CD14-positive monocyte (primary cell): Measurements from ENCODE around the gene IMMT. TPM values are rescaled to one million over a fixed set of nuclear protein-coding genes. Genes with fewer than 3 reads are reported as not detected.

Experiments used
- DNase-seq, 3 donors: peaks; one replicate each; pipeline ENCODE4 v3.0.0-alpha.2; 2011 to 2022
- H2AFZ ChIP-seq: 2 replicates; pipeline ENCODE4 v1.6.0; 2012; ENCODE audit warnings: mild to moderate bottlenecking, low read depth, low read length, inconsistent platforms; ENCODE audit not compliant: insufficient read depth, poor library complexity, severe bottlenecking
- H3K27ac ChIP-seq, 2 donors: 1 replicate in 1 of 2; 2 replicates in 1 of 2; pipeline ENCODE4 v1.5.1; 2012 to 2013; ENCODE audit warnings: low read length in 2 of 2, control low read depth in 1 of 2, inconsistent platforms in 1 of 2, low read depth in 1 of 2, mild to moderate bottlenecking in 1 of 2
- H3K27me3 ChIP-seq, 2 donors: one replicate each; pipeline versions ENCODE4 v1.6.0 to v1.6.1; 2011 to 2013; ENCODE audit warnings: low read length in 2 of 2; ENCODE audit not compliant: control insufficient read depth in 2 of 2, insufficient read depth in 2 of 2
- H3K36me3 ChIP-seq, 2 donors: replicated peaks in 1 of 2; 1 replicate in 1 of 2; 2 replicates in 1 of 2; pipeline versions ENCODE4 v1.5.1 to v1.6.1; 2012 to 2013; ENCODE audit warnings: low read length in 2 of 2, control low read depth in 1 of 2, inconsistent platforms in 1 of 2, mild to moderate bottlenecking in 1 of 2; ENCODE audit not compliant: insufficient read depth in 2 of 2, control insufficient read depth in 1 of 2
- H3K4me1 ChIP-seq, 2 donors: 1 replicate in 1 of 2; 2 replicates in 1 of 2; pipeline versions ENCODE4 v1.5.1 to v1.6.1; 2012 to 2013; ENCODE audit warnings: low read length in 2 of 2, control low read depth in 1 of 2, inconsistent platforms in 1 of 2, mild to moderate bottlenecking in 1 of 2, moderate library complexity in 1 of 2; ENCODE audit not compliant: insufficient read depth in 2 of 2, control insufficient read depth in 1 of 2
- H3K4me2 ChIP-seq: replicated peaks from 2 replicates; pipeline ENCODE3; 2012; ENCODE audit warnings: low read length, moderate library complexity, mild to moderate bottlenecking; ENCODE audit not compliant: poor library complexity, severe bottlenecking; ENCODE audit errors: extremely low read depth
- H3K4me3 ChIP-seq, 3 experiments: fragments of 200-600 bp in 1 of 3; sonication (generic) in 1 of 3; replicated peaks in 1 of 3; 1 replicate in 2 of 3; 2 replicates in 1 of 3; pipeline ENCODE4 v1.5.1; 2011 to 2013; ENCODE audit warnings: low read length in 3 of 3, mild to moderate bottlenecking in 3 of 3, control low read depth in 2 of 3, low read depth in 2 of 3, inconsistent platforms in 1 of 3, moderate library complexity in 1 of 3
- H3K79me2 ChIP-seq: 2 replicates; pipeline ENCODE4 v1.6.0; 2012; ENCODE audit warnings: mild to moderate bottlenecking, control low read depth, inconsistent platforms, low read length, moderate library complexity; ENCODE audit not compliant: insufficient read depth
- H3K9ac ChIP-seq: 2 replicates; pipeline ENCODE4 v1.6.0; 2017; ENCODE audit warnings: low read length, mild to moderate bottlenecking; ENCODE audit not compliant: insufficient read depth, poor library complexity, severe bottlenecking
- H3K9me3 ChIP-seq, 2 donors: replicated peaks in 1 of 2; 1 replicate in 1 of 2; 2 replicates in 1 of 2; pipeline versions ENCODE4 v1.5.1 to v1.6.1; 2012 to 2013; ENCODE audit warnings: low read length in 2 of 2, control low read depth in 1 of 2; ENCODE audit not compliant: control insufficient read depth in 1 of 2, insufficient read depth in 1 of 2
- H4K20me1 ChIP-seq: 2 replicates; pipeline ENCODE4 v1.6.0; 2012; ENCODE audit warnings: mild to moderate bottlenecking, low read length, control low read depth, moderate library complexity; ENCODE audit not compliant: insufficient read depth
- H3K27ac Mint-ChIP-seq, 7 donors: one replicate each; pipeline ENCODE4 v1.8.0; 2020; ENCODE audit warnings: mild to moderate bottlenecking in 7 of 7, mixed read lengths in 7 of 7, moderate library complexity in 6 of 7, inconsistent platforms in 2 of 7
- H3K27me3 Mint-ChIP-seq, 3 donors: one replicate each; pipeline ENCODE4 v1.8.0; 2021 to 2022; ENCODE audit warnings: low read depth in 3 of 3, mild to moderate bottlenecking in 3 of 3, mixed read lengths in 3 of 3, moderate library complexity in 3 of 3, inconsistent platforms in 1 of 3
- H3K36me3 Mint-ChIP-seq, 2 donors: one replicate each; pipeline ENCODE4 v1.8.0; 2020; ENCODE audit warnings: mixed read lengths in 2 of 2, inconsistent platforms in 1 of 2, mild to moderate bottlenecking in 1 of 2
- H3K4me1 Mint-ChIP-seq: one replicate; pipeline ENCODE4 v1.8.0; 2020; ENCODE audit warnings: mild to moderate bottlenecking, mixed read lengths
- H3K4me3 Mint-ChIP-seq, 2 donors: one replicate each; pipeline ENCODE4 v1.8.0; 2020; ENCODE audit warnings: mild to moderate bottlenecking in 2 of 2, mixed read lengths in 2 of 2, moderate library complexity in 1 of 2
- H3K9me3 Mint-ChIP-seq, 7 donors: one replicate each; pipeline ENCODE4 v1.8.0; 2020 to 2022; ENCODE audit warnings: mixed read lengths in 7 of 7, mild to moderate bottlenecking in 6 of 7, moderate library complexity in 6 of 7, inconsistent platforms in 2 of 7
- WGBS: methylation state at CpG from one replicate; pipeline ENCODE4 v1.1.5; 2013; ENCODE audit warnings: missing lambda C conversion rate; ENCODE audit not compliant: insufficient coverage; 5-methylcytosine and 5-hydroxymethylcytosine counted together
- intact Hi-C, 2 donors: fragments of 100-400 bp; cut with micrococcal nuclease; formaldehyde crosslinking; loops; one replicate each; pipeline versions ENCODE4 v1.15.0 to v1.15.1; 2023
- polyA plus RNA-seq, 3 donors: library from polyadenylated mRNA; depleted of rRNA in 1 of 3; unstranded in 2 of 3; stranded (reverse) in 1 of 3; fragments of 300-500 nt in 2 of 3; fragments of >200 nt in 1 of 3; fragmentation: Illumina TruSeq in 2 of 3; gene quantifications; 1 replicate in 2 of 3; 2 replicates in 1 of 3; pipeline ENCODE4 v1.2.3, GENCODE V29; 2012 to 2021
- TF ChIP-seq, protein P1 (sequence below): fragments of 200-600 bp; IDR thresholded peaks from one replicate; pipeline ENCODE4 v1.8.0; 2022; ENCODE audit warnings: antibody characterized with exemption, mild to moderate bottlenecking

The IMMT gene
- polyA plus RNA-seq, 3 donors: 24.3 to 54.0 (median 41.2) TPM

DNA sequence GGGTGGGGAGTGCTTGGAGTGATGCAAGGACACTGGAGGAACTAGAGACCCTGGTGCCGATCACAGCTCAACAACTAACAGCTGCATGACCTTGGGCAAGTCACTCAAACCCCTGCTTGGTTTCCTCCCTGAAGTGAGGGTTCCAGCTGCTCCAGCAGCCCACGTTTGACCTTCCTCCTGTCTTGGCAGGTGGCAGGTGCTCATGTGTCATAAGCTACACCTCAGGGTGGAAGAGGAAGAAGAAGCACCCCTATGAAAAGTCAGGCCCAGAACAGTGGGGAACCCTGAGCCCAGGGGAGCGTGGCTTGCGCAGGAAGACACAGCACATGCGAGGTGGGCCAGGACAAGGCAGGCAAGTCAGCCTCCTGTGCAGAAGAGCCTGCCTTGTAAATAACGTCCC lies 46.3 kb upstream of the IMMT start:
- H3K4me1 Mint-ChIP-seq: peaks cover 26% of the 10 kb centered on the region
- H3K27ac Mint-ChIP-seq: no peak overlapping the region
- TF ChIP-seq, protein P1, sequence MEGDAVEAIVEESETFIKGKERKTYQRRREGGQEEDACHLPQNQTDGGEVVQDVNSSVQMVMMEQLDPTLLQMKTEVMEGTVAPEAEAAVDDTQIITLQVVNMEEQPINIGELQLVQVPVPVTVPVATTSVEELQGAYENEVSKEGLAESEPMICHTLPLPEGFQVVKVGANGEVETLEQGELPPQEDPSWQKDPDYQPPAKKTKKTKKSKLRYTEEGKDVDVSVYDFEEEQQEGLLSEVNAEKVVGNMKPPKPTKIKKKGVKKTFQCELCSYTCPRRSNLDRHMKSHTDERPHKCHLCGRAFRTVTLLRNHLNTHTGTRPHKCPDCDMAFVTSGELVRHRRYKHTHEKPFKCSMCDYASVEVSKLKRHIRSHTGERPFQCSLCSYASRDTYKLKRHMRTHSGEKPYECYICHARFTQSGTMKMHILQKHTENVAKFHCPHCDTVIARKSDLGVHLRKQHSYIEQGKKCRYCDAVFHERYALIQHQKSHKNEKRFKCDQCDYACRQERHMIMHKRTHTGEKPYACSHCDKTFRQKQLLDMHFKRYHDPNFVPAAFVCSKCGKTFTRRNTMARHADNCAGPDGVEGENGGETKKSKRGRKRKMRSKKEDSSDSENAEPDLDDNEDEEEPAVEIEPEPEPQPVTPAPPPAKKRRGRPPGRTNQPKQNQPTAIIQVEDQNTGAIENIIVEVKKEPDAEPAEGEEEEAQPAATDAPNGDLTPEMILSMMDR: no peak
- H3K4me3 ChIP-seq: no peak overlapping the region
- H3K79me2 ChIP-seq: no peaks in the 10 kb centered on the region
- WGBS: 51% methylated on average over 5 of the region's 6 CpGs
- H3K36me3 Mint-ChIP-seq: no peaks in the 10 kb centered on the region
- H3K36me3 ChIP-seq: no peaks in the 10 kb centered on the region
- H3K9ac ChIP-seq: no peak overlapping the region
- H3K9me3 ChIP-seq: no peaks in the 10 kb centered on the region
- H2AFZ ChIP-seq: peak overlapping the region; percentile 36
- peaks cover 0 to 3% (median 0%) of the 10 kb centered on the region in 7 donors for H3K9me3 Mint-ChIP-seq
- intact Hi-C loops: no loop called here
- no peaks in the 10 kb centered on the region for H3K27me3 ChIP-seq
- H3K4me2 ChIP-seq: no peak overlapping the region
- no peak overlapping the region for H3K4me3 Mint-ChIP-seq
- no peak overlapping the region for H3K27ac ChIP-seq
- H3K27me3 Mint-ChIP-seq: peaks cover 4 to 18% (median 12%) of the 10 kb centered on the region in 3 donors
- no peak for DNase-seq
- peaks cover 10 to 12% of the 10 kb centered on the region in 2 donors for H3K4me1 ChIP-seq
- H4K20me1 ChIP-seq: no peaks in the 10 kb centered on the region

DNA sequence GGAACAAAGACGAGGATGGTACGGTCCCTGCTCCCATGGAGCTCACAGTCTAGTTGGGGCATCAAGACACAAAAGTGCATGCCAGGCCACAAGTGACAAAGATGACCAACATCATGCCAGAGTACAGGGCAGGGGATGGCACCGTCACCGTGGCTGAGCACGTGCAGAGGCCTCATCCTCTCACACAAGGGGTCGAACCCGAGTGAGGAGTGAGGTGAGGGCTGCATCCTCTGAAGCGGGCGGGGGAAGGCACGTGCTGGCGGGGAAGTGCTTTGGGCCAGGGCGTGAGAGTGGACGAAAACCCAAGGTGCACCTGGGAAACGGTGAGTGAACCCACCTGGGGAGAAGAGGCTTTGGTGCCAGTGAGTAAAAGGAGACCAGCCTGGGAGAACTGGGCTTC lies 45.0 kb upstream of the IMMT start:
- Mint-ChIP-seq H3K27me3 (peaks cover 5 to 18% (median 12%) of the 10 kb centered on the region in 3 donors), H3K4me1 (peaks cover 26% of the 10 kb centered on the region), H3K9me3 (peaks cover 0 to 3% (median 0%) of the 10 kb centered on the region in 7 donors), H3K36me3 (no peaks in the 10 kb centered on the region), H3K27ac (no peak overlapping the region), H3K4me3 (no peak overlapping the region)
- Histone ChIP-seq H3K27ac (no peak overlapping the region), H2AFZ (no peak overlapping the region), H3K9me3 (no peaks in the 10 kb centered on the region), H3K4me1 (peaks cover 10 to 12% of the 10 kb centered on the region in 2 donors), H3K4me2 (no peak overlapping the region), H3K27me3 (no peaks in the 10 kb centered on the region), H3K79me2 (no peaks in the 10 kb centered on the region), H3K36me3 (no peaks in the 10 kb centered on the region), H4K20me1 (no peaks in the 10 kb centered on the region), H3K9ac (no peak overlapping the region), H3K4me3 (no peak overlapping the region)
- no peak for DNase-seq
- 97% methylated on average over 12 of the region's 14 CpGs for WGBS
- intact Hi-C loops: no loop called here
- TF ChIP-seq, protein P1: no peak
